Endothelial cell (in vitro differentiated cells): ENCODE results near the gene REXO1. TPM values are rescaled to one million over a fixed set of nuclear protein-coding genes. Genes with fewer than 3 reads are reported as not detected.

Experiments
- DNase-seq: peaks from one replicate; pipeline ENCODE4 v3.0.0; 2021; ENCODE audit warnings: low spot score
- H3K27ac Mint-ChIP-seq: one replicate; pipeline ENCODE4 v1.8.0; 2021; ENCODE audit warnings: mixed read lengths, inconsistent platforms; ENCODE audit not compliant: unreplicated experiment
- H3K27me3 Mint-ChIP-seq: one replicate; pipeline ENCODE4 v1.8.0; 2021; ENCODE audit warnings: mild to moderate bottlenecking, moderate library complexity, mixed read lengths, inconsistent platforms; ENCODE audit not compliant: unreplicated experiment
- H3K36me3 Mint-ChIP-seq: one replicate; pipeline ENCODE4 v1.8.0; 2021; ENCODE audit warnings: mild to moderate bottlenecking, low read depth, mixed read lengths, inconsistent platforms; ENCODE audit not compliant: unreplicated experiment
- H3K4me1 Mint-ChIP-seq: one replicate; pipeline ENCODE4 v1.8.0; 2021; ENCODE audit warnings: mild to moderate bottlenecking, mixed read lengths, inconsistent platforms; ENCODE audit not compliant: unreplicated experiment
- H3K4me3 Mint-ChIP-seq: one replicate; pipeline ENCODE4 v1.8.0; 2021; ENCODE audit warnings: mild to moderate bottlenecking, mixed read lengths, inconsistent platforms; ENCODE audit not compliant: unreplicated experiment
- H3K9me3 Mint-ChIP-seq: one replicate; pipeline ENCODE4 v1.8.0; 2021; ENCODE audit warnings: mixed read lengths, inconsistent platforms; ENCODE audit not compliant: unreplicated experiment
- CTCF ChIP-seq: fragments of 200-600 bp; sonication (generic); IDR thresholded peaks from one replicate; pipeline ENCODE4 v1.5.0; 2021; ENCODE audit warnings: antibody characterized with exemption; ENCODE audit not compliant: unreplicated experiment
- total RNA-seq: library from RNA; stranded (reverse); fragmentation: NEBNext Ultra II Directional; extraction: Animal tissue kit (Norgen Biotek cat#: 25700); gene quantifications from one replicate; pipeline ENCODE4 v1.2.1, GENCODE V29; 2021; ENCODE audit not compliant: unreplicated experiment

Gene REXO1
- total RNA-seq, 1 donor from 2014 or later: 48.1 TPM

DNA sequence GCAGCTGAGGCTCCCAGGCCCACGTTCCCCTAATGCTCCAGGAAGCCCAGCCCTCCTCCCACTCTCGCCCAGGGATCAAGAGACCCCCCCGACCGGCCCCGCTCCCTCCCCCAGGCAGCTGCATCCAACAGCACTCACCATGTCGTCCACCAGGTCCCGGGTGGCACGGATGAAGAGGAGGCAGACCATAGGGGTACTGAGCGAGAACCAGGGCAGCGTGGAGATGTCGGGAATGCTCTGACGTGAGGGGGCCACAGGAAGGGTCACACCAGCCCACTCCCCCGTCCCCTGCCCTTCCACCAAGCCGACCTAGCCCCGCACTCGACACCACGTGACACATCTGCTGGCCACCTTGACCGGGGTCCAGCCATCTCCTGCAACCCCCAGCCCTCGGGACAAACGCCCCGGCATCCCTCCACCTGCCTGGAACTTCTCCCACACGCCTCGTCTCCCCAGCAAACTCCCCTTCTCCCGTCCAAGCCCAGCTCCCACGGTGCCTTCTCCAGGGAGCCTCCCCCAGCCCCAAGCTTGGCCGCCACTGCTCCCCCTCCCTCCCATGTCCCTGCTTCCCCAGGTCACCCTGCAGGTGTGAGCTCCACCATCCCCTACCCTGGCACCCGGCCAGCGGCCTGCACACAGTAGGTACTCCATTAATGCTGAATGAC lies 41.1 kb downstream of the REXO1 start:
- H3K4me1 Mint-ChIP-seq: no peaks in the 10 kb centered on the region
- H3K9me3 Mint-ChIP-seq: no peaks in the 10 kb centered on the region
- H3K27ac Mint-ChIP-seq: no peak overlapping the region
- H3K4me3 Mint-ChIP-seq: no peak overlapping the region
- peaks cover 13% of the 10 kb centered on the region for H3K27me3 Mint-ChIP-seq
- DNase-seq: no peak
- no peaks in the 10 kb centered on the region for H3K36me3 Mint-ChIP-seq
- TF ChIP-seq CTCF: no peak

DNA sequence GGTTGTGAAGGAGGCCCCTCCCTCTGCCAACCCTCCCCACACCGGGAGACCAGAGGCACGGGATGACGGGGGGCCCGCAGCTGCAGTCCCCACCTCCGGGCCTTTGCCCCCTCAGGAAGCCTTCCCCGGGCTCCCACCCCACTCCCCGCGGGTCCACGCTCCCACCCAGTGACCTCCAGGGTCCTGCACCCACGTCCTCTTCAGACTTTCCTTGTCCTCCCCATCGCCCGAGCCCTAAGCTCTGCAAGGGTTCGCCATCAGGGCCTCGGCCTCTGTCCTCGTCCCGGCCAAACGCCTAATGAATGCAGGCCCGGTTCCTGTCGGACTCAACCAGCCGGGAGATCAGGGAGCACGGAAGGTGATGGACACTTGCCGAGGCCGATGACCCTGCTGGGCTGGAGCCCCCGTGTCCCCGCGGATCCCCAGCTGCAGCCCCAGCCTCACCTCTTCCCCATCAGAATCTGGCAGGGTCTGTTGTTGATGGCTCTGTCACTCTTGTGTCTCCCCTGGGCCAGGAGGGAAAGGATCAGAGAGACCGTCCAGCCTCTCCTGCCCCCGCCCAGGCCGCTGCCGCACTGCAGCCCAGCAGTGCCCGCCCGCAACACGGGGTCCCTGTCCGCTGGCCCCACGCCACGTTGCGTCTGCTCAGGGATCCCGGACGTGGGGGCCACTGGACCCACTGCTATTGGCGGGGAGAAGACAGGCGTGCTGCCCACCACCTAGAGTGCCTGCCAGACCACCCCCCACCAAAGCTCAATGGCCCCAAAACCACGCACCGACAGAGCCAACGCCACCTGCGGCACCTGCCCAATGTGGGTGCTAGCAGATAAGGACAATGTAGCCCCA lies 41.9 kb downstream of the REXO1 start:
- Mint-ChIP-seq H3K9me3 (no peaks in the 10 kb centered on the region), H3K27ac (no peak overlapping the region), H3K27me3 (peaks cover 13% of the 10 kb centered on the region), H3K4me3 (no peak overlapping the region), H3K36me3 (no peaks in the 10 kb centered on the region), H3K4me1 (no peaks in the 10 kb centered on the region)
- no peak for DNase-seq
- no peak for TF ChIP-seq CTCF

DNA sequence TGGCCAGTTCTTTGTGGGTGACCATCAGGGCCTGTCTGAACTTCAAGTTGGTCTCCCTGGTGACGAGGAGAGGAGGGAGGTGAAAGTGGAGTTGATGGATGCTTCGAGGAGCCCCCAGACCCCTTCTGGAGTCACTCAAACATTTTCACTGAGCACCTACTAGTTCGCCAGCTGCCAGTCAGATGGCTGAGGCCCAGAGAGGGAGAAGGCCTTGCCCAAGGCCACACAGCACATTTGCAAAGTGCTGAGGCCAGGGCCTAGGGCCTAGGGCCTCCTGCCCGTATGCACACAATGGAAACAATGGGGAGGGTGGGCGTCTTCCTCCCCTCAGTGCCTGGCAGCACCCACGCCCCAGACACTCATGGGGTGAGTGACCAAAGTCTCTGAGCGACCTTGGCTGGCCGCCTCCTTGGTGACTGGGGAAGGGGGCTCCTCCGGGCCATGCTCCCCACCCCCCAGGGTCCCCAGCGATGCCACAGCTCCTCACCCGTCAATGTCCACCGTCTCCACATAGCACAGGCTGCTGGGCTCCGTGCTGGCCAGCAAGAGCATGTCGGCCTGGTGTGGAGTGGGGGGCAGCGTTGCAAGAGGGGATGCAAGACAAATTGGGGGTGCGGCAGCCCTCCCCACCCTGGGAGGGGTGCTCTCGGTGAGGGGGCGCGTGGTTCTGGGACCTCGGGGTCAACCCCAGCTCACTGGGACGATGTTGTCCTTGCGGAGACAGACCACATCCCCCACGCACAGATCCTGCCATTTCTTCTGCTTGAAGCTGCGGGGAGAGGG lies 42.7 kb downstream of the REXO1 start:
- H3K9me3 Mint-ChIP-seq: no peaks in the 10 kb centered on the region
- no peak overlapping the region for H3K27ac Mint-ChIP-seq
- H3K4me1 Mint-ChIP-seq: no peaks in the 10 kb centered on the region
- peaks cover 9% of the 10 kb centered on the region for H3K27me3 Mint-ChIP-seq
- H3K36me3 Mint-ChIP-seq: no peaks in the 10 kb centered on the region
- DNase-seq: no peak
- no peak overlapping the region for H3K4me3 Mint-ChIP-seq
- no peak for TF ChIP-seq CTCF

DNA sequence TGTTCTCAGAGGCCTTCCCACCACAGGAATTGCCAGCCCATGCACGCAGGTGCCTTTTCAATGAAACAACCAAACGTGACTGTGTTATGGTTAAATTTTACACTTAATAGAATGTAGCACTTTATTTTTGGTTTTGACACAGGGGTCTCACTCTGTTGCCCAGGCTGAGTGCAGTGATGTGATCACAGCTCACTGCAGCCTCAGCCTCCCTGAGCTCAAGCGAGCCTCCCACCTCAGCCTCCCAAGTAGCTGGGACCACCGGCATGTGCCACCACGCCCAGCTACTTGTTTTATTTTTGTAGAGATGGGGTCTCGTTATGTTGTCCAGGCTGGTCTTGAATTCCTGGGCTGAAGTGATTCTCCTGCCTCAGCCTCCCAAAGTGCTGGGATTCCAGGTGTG lies 43.4 kb downstream of the REXO1 start:
- DNase-seq: no peak
- H3K9me3 Mint-ChIP-seq: no peaks in the 10 kb centered on the region
- TF ChIP-seq CTCF: no peak
- H3K27me3 Mint-ChIP-seq: peaks cover 5% of the 10 kb centered on the region
- no peaks in the 10 kb centered on the region for H3K36me3 Mint-ChIP-seq
- no peak overlapping the region for H3K4me3 Mint-ChIP-seq
- no peaks in the 10 kb centered on the region for H3K4me1 Mint-ChIP-seq
- H3K27ac Mint-ChIP-seq: no peak overlapping the region
